Loucy (cell line): Measurements from ENCODE around the gene ANO10.

Experiments
- H2AFZ ChIP-seq: fragments of 200-600 bp; sonication (generic); 2 replicates; pipeline ENCODE4 v1.6.0; 2016; ENCODE audit warnings: antibody characterized with exemption, mild to moderate bottlenecking, low read length, moderate library complexity
- H3F3A ChIP-seq: fragments of 200-600 bp; 2 replicates; pipeline ENCODE4 v1.6.0; 2016; ENCODE audit warnings: antibody characterized with exemption, low read depth, mild to moderate bottlenecking
- H3K27me3 ChIP-seq: fragments of 200-600 bp; sonication (generic); 2 replicates; pipeline ENCODE4 v1.6.1; 2014; ENCODE audit warnings: low read length, mild to moderate bottlenecking; ENCODE audit not compliant: insufficient read depth, poor library complexity, severe bottlenecking
- H3K36me3 ChIP-seq: fragments of 200-600 bp; sonication (generic); 2 replicates; pipeline ENCODE4 v1.6.1; 2016; ENCODE audit warnings: low read length; ENCODE audit not compliant: insufficient read depth
- H3K4me1 ChIP-seq: fragments of 200-600 bp; sonication (generic); 2 replicates; pipeline ENCODE4 v1.5.1; 2014; ENCODE audit warnings: low read length, mild to moderate bottlenecking; ENCODE audit not compliant: insufficient read depth, poor library complexity, severe bottlenecking
- H3K4me2 ChIP-seq: fragments of 200-600 bp; sonication (generic); 2 replicates; pipeline ENCODE4 v1.6.0; 2014; ENCODE audit warnings: antibody characterized with exemption, low read length, low read depth, mild to moderate bottlenecking; ENCODE audit not compliant: poor library complexity, severe bottlenecking
- H3K4me3 ChIP-seq: fragments of 200-600 bp; sonication (generic); 2 replicates; pipeline ENCODE4 v1.5.1; 2014; ENCODE audit warnings: low read length, mild to moderate bottlenecking, mixed read lengths; ENCODE audit not compliant: poor library complexity, severe bottlenecking
- H3K79me2 ChIP-seq: fragments of 200-600 bp; sonication (generic); 2 replicates; pipeline ENCODE4 v1.6.1; 2014; ENCODE audit warnings: low read length; ENCODE audit not compliant: insufficient read depth
- H3K9ac ChIP-seq: fragments of 200-600 bp; sonication (generic); 2 replicates; pipeline ENCODE4 v1.6.0; 2014; ENCODE audit warnings: mild to moderate bottlenecking, low read depth, low read length, moderate library complexity; ENCODE audit not compliant: poor library complexity, severe bottlenecking
- H3K9me2 ChIP-seq: fragments of 200-600 bp; sonication (generic); replicated peaks from 2 replicates; pipeline ENCODE4 v1.6.1; 2016; ENCODE audit warnings: low read depth, low read length, mixed read lengths
- H3K9me3 ChIP-seq: fragments of 200-600 bp; sonication (generic); 2 replicates; pipeline ENCODE4 v1.6.1; 2014; ENCODE audit warnings: mild to moderate bottlenecking, antibody characterized with exemption, low read length, low read depth; ENCODE audit not compliant: insufficient read depth
- H4K20me1 ChIP-seq: fragments of 200-600 bp; sonication (generic); 2 replicates; pipeline ENCODE4 v1.6.0; 2014; ENCODE audit warnings: antibody characterized with exemption, low read length, mild to moderate bottlenecking; ENCODE audit not compliant: insufficient read depth, poor library complexity, severe bottlenecking
- CTCF ChIP-seq: fragments of 200-600 bp; sonication (generic); conservative IDR thresholded peaks from 2 replicates; pipeline ENCODE4 v1.5.1; 2014; ENCODE audit warnings: mild to moderate bottlenecking, antibody characterized with exemption, low read length
- EZH2phosphoT487 ChIP-seq: fragments of 200-600 bp; IDR thresholded peaks from 2 replicates; pipeline ENCODE4 v1.6.1; 2018; ENCODE audit warnings: antibody characterized with exemption, mild to moderate bottlenecking, moderate library complexity, borderline replicate concordance

Gene ANO10

GRCh38 chr3:43369404-43370292 lies 252.2 kb downstream of the ANO10 start:
- Histone ChIP-seq H3K9me3 (no peaks in the 10 kb centered on the region), H3K4me1 (no peaks in the 10 kb centered on the region), H3F3A (no peaks in the 10 kb centered on the region), H2AFZ (no peak overlapping the region), H3K36me3 (no peaks in the 10 kb centered on the region; the same call in 1 of the 2 replicates), H3K9ac (no peak overlapping the region), H4K20me1 (no peaks in the 10 kb centered on the region), H3K9me2 (no peaks in the 10 kb centered on the region), H3K79me2 (no peaks in the 10 kb centered on the region), H3K27me3 (no peaks in the 10 kb centered on the region), H3K4me2 (no peak overlapping the region), H3K4me3 (no peak overlapping the region)
- no peak for TF ChIP-seq EZH2phosphoT487
- TF ChIP-seq CTCF = no peak

- Histone ChIP-seq H3K36me3 (no peaks in the 10 kb centered on the region; the same call in 1 of the 2 replicates), H3K4me3 (no peak overlapping the region), H3K79me2 (no peaks in the 10 kb centered on the region), H3K9me2 (no peaks in the 10 kb centered on the region), H3K9ac (no peak overlapping the region), H3K27me3 (no peaks in the 10 kb centered on the region), H3F3A (no peaks in the 10 kb centered on the region), H2AFZ (no peak overlapping the region), H4K20me1 (no peaks in the 10 kb centered on the region), H3K9me3 (no peaks in the 10 kb centered on the region), H3K4me2 (no peak overlapping the region), H3K4me1 (no peaks in the 10 kb centered on the region)
- TF ChIP-seq EZH2phosphoT487 = no peak
- TF ChIP-seq CTCF = no peak
Observed at GRCh38 chr3:43366885-43367284, 254.9 kb downstream of the ANO10 start.

GRCh38 chr3:43366481-43366880 lies 255.3 kb downstream of the ANO10 start:
- TF ChIP-seq CTCF = no peak
- TF ChIP-seq EZH2phosphoT487 = no peak
- H2AFZ ChIP-seq = no peak overlapping the region
- no peaks in the 10 kb centered on the region for H4K20me1 ChIP-seq
- no peaks in the 10 kb centered on the region; the same call in 1 of the 2 replicates for H3K36me3 ChIP-seq
- no peaks in the 10 kb centered on the region for H3K9me3 ChIP-seq
- H3K79me2 ChIP-seq = no peaks in the 10 kb centered on the region
- no peaks in the 10 kb centered on the region for H3K9me2 ChIP-seq
- H3K4me1 ChIP-seq = no peaks in the 10 kb centered on the region
- no peaks in the 10 kb centered on the region for H3K27me3 ChIP-seq
- no peak overlapping the region for H3K4me3 ChIP-seq
- no peak overlapping the region for H3K9ac ChIP-seq
- no peaks in the 10 kb centered on the region for H3F3A ChIP-seq
- H3K4me2 ChIP-seq = no peak overlapping the region
